CD4-positive, alpha-beta T cell treated with Interleukin-10 for 1 hour (primary cell): ENCODE results near the gene HINFP.
A peak's percentile ranks its signal among the peaks of the same experiment; 100 is the strongest.

Experiments
- DNase-seq: peaks from one replicate; pipeline ENCODE4 v3.0.0-alpha.2; 2020

Gene HINFP

GRCh38 chr11:119121008-119121810 lies at the start of gene HINFP:
Gene HINFP (plus strand): TSS chr11:119121580. CDS start chr11:119126945, 5,365 bp downstream.
- peak; percentile 100 for DNase-seq

GRCh38 chr11:119077839-119078238 lies 43.5 kb upstream of the HINFP start:
- DNase-seq = no peak

- no peak for DNase-seq
Observed at GRCh38 chr11:119078675-119079420, 42.5 kb upstream of the HINFP start.

- no peak for DNase-seq
Observed at GRCh38 chr11:119081682-119082260, 39.6 kb upstream of the HINFP start.

GRCh38 chr11:119084663-119085436 lies 36.5 kb upstream of the HINFP start, which contains the start of gene HMBS:
Gene HMBS (plus strand): TSS chr11:119084881. CDS start chr11:119085034, 153 bp downstream.
- peak; percentile 94 for DNase-seq

- no peak for DNase-seq
Observed at GRCh38 chr11:119085437-119085847, 35.9 kb upstream of the HINFP start.

GRCh38 chr11:119087123-119087522 lies 34.3 kb upstream of the HINFP start:
- DNase-seq = no peak

- DNase-seq = no peak
Observed at GRCh38 chr11:119087747-119088241, 33.6 kb upstream of the HINFP start.

GRCh38 chr11:119088406-119088805 lies 33.0 kb upstream of the HINFP start:
- DNase-seq = no peak

GRCh38 chr11:119089319-119089718 lies 32.1 kb upstream of the HINFP start:
- DNase-seq = no peak

GRCh38 chr11:119091178-119091577 lies 30.2 kb upstream of the HINFP start:
- DNase-seq = no peak

GRCh38 chr11:119091966-119092879 lies 29.2 kb upstream of the HINFP start:
- no peak for DNase-seq

GRCh38 chr11:119092880-119093842 lies 28.2 kb upstream of the HINFP start:
- DNase-seq = no peak

GRCh38 chr11:119093942-119094815 lies 27.2 kb upstream of the HINFP start:
- DNase-seq = peak; percentile 50

- DNase-seq = no peak
Observed at GRCh38 chr11:119094816-119095065, 26.6 kb upstream of the HINFP start.

- peak; percentile 100 for DNase-seq
Observed at GRCh38 chr11:119095066-119095880, 26.1 kb upstream of the HINFP start.

- DNase-seq = no peak
Observed at GRCh38 chr11:119099711-119100110, 21.7 kb upstream of the HINFP start.

- peak; percentile 27 for DNase-seq
Observed at GRCh38 chr11:119100246-119100970, 21.0 kb upstream of the HINFP start.
